HEK293T (cell line): ENCODE results near the gene SEC22C.

Experiments used
- BHLHE40 ChIP-seq: fragments of 450-650 bp; IDR thresholded peaks from 2 replicates; pipeline ENCODE4 v1.6.1; 2016; ENCODE audit warnings: mild to moderate bottlenecking, moderate library complexity, borderline replicate concordance
- CTBP1 ChIP-seq: fragments of 450-650 bp; IDR thresholded peaks from 2 replicates; pipeline ENCODE4 v1.6.1; 2016; ENCODE audit warnings: borderline replicate concordance
- FOXA1 ChIP-seq: fragments of 450-650 bp; IDR thresholded peaks from 2 replicates; pipeline ENCODE4 v1.6.1; 2016; ENCODE audit warnings: mild to moderate bottlenecking
- FOXK2 ChIP-seq: fragments of 450-650 bp; IDR thresholded peaks from 2 replicates; pipeline ENCODE4 v1.6.1; 2016; ENCODE audit warnings: mild to moderate bottlenecking
- FOXM1 ChIP-seq: fragments of 450-650 bp; IDR thresholded peaks from 2 replicates; pipeline ENCODE4 v1.6.1; 2017; ENCODE audit warnings: mild to moderate bottlenecking, borderline replicate concordance
- HDGF ChIP-seq: fragments of 450-650 bp; IDR thresholded peaks from 2 replicates; pipeline ENCODE4 v1.6.1; 2017; ENCODE audit warnings: antibody characterized with exemption, borderline replicate concordance
- L3MBTL2 ChIP-seq: fragments of 450-650 bp; conservative IDR thresholded peaks from 2 replicates; pipeline ENCODE4 v1.6.1; 2016; ENCODE audit warnings: mild to moderate bottlenecking
- NFRKB ChIP-seq: fragments of 450-650 bp; IDR thresholded peaks from 2 replicates; pipeline ENCODE4 v1.6.1; 2016; ENCODE audit warnings: mild to moderate bottlenecking, moderate library complexity
- PKNOX1 ChIP-seq: fragments of 450-650 bp; IDR thresholded peaks from 2 replicates; pipeline ENCODE4 v1.6.1; 2016
- SP1 ChIP-seq: fragments of 450-650 bp; IDR thresholded peaks from 2 replicates; pipeline ENCODE4 v1.6.1; 2017
- ZNF384 ChIP-seq: fragments of 450-650 bp; IDR thresholded peaks from 2 replicates; pipeline ENCODE4 v1.6.1; 2016

GRCh38 chr3:42507252-42507651 lies 74.5 kb downstream of the SEC22C start:
- no peak for TF ChIP-seq FOXK2
- no peak for TF ChIP-seq PKNOX1
- no peak for TF ChIP-seq NFRKB
- TF ChIP-seq FOXM1: no peak
- no peak for TF ChIP-seq ZNF384
- TF ChIP-seq HDGF: no peak
- no peak for TF ChIP-seq FOXA1
- no peak for TF ChIP-seq CTBP1
- no peak for TF ChIP-seq BHLHE40
- TF ChIP-seq SP1: no peak
- no peak for TF ChIP-seq L3MBTL2
